Spleen (tissue), 11 donors: Measurements from ENCODE around the gene BTBD7. TPM values are rescaled to one million over a fixed set of nuclear protein-coding genes. Genes with fewer than 3 reads are reported as not detected.

ENCODE experiments used
- DNase-seq: peaks from one replicate; pipeline ENCODE4 v3.0.0-alpha.2; 2020
- H3K27ac ChIP-seq, 8 donors: fragments of 200-600 bp; sonication (generic) in 7 of 8; 1 replicate in 4 of 8; 2 replicates in 4 of 8; pipeline versions ENCODE4 v1.5.0 to v1.8.0; 2016 to 2021; ENCODE audit warnings: inconsistent platforms in 4 of 8, mild to moderate bottlenecking in 4 of 8, moderate library complexity in 1 of 8
- H3K27me3 ChIP-seq, 7 donors: fragments of 200-600 bp; sonication (generic) in 6 of 7; replicated peaks in 1 of 7; 1 replicate in 4 of 7; 2 replicates in 3 of 7; pipeline versions ENCODE4 v1.5.0 to v1.8.0; 2016 to 2021; ENCODE audit warnings: inconsistent platforms in 3 of 7, mild to moderate bottlenecking in 1 of 7
- H3K36me3 ChIP-seq, 6 donors: fragments of 200-600 bp; sonication (generic) in 5 of 6; 1 replicate in 4 of 6; 2 replicates in 2 of 6; pipeline versions ENCODE4 v1.5.0 to v1.8.0; 2016 to 2021; ENCODE audit warnings: inconsistent platforms in 2 of 6
- H3K4me1 ChIP-seq, 6 donors: fragments of 200-600 bp; sonication (generic) in 5 of 6; 1 replicate in 3 of 6; 2 replicates in 3 of 6; pipeline versions ENCODE4 v1.5.0 to v1.8.0; 2016 to 2021; ENCODE audit warnings: inconsistent platforms in 3 of 6
- H3K4me3 ChIP-seq, 8 donors: fragments of 200-600 bp; sonication (generic) in 7 of 8; 1 replicate in 4 of 8; 2 replicates in 4 of 8; pipeline versions ENCODE4 v1.5.0 to v1.8.0; 2016 to 2021; ENCODE audit warnings: inconsistent platforms in 4 of 8, mild to moderate bottlenecking in 4 of 8, moderate library complexity in 2 of 8
- H3K9me3 ChIP-seq, 8 donors: fragments of 200-600 bp; sonication (generic) in 7 of 8; 1 replicate in 4 of 8; 2 replicates in 4 of 8; pipeline versions ENCODE4 v1.5.0 to v1.8.0; 2016 to 2021; ENCODE audit warnings: inconsistent platforms in 4 of 8
- CTCF ChIP-seq, 11 experiments: fragments of 200-600 bp in 7 of 11; fragments of 450-650 bp in 4 of 11; sonication (generic) in 4 of 11; IDR thresholded peaks in 8 of 11; conservative IDR thresholded peaks in 3 of 11; 1 replicate in 7 of 11; 2 replicates in 4 of 11; pipeline versions ENCODE4 v1.4.0 to v1.8.0; 2016 to 2021; ENCODE audit warnings: antibody characterized with exemption in 11 of 11, inconsistent platforms in 4 of 11, mild to moderate bottlenecking in 1 of 11
- POLR2A ChIP-seq, 3 donors: fragments of 450-650 bp; IDR thresholded peaks; one replicate each; pipeline ENCODE4 v1.5.1; 2017; ENCODE audit warnings: antibody characterized with exemption in 3 of 3, mild to moderate bottlenecking in 1 of 3
- POLR2AphosphoS5 ChIP-seq, 3 donors: sonication (generic); formaldehyde crosslinking; IDR thresholded peaks; one replicate each; pipeline ENCODE4 v1.5.1; 2017; ENCODE audit warnings: antibody characterized with exemption in 3 of 3
- WGBS, 5 donors: extraction: QIAGEN DNeasy Blood & Tissue Kit in 3 of 5; methylation state at CpG; one replicate each; pipeline versions ENCODE4 v1.1.5 to v1.1.7; 2013 to 2018; 5-methylcytosine and 5-hydroxymethylcytosine counted together
- intact Hi-C: fragments of 100-400 bp; cut with DNase I; formaldehyde crosslinking; loops from one replicate; pipeline ENCODE4 v1.15.0; 2023; ENCODE audit warnings: low total_unique reads
- polyA plus RNA-seq, 3 donors: library from polyadenylated mRNA; stranded (reverse); fragments of 200-250 nt; gene quantifications; one replicate each; pipeline ENCODE4 v1.2.1, GENCODE V29; 2013
- total RNA-seq, 7 donors: library from RNA; depleted of rRNA in 3 of 7; stranded (reverse); fragments of >200 nt in 3 of 7; fragmentation: NEBNext Ultra II Directional in 4 of 7; extraction: Animal tissue kit (Norgen Biotek cat#: 25700) in 4 of 7; gene quantifications; one replicate each; pipeline versions ENCODE4 v1.1.0 to v1.2.1, GENCODE V29; 2016 to 2021
- donor health status: healthy with polysubstance abuse.
- donor health status: DM: no; HTN: no; CAD: no; lungs with moderate emphysema.
- donor health status: DM: no; HTN: no; CAD: no.
- donor health status: Bipolar disorder and iron deficiency.
- donor health status: healthy.
- donor health status: DM: no; HTN: no; CAD: no.
- donor health status: DM: yes; HTN: yes; CAD: no.

The BTBD7 gene
- total and polyA plus RNA-seq, 10 donors = 5.0 to 48.4 (median 29.5) TPM

- 21 to 62% (median 48%) methylated on average over 1 of the region's 1 CpG for WGBS, 5 donors
- no peak for TF ChIP-seq POLR2A (IDR thresholded peaks at IDR 0.05)
- TF ChIP-seq POLR2AphosphoS5 (IDR thresholded peaks at IDR 0.05) = no peak
- no peak for TF ChIP-seq CTCF (IDR thresholded peaks at IDR 0.05 in 8 of 11, conservative IDR thresholded peaks at IDR 0.05 in 3 of 11)
- no peaks in the 10 kb centered on the region for H3K27me3 ChIP-seq
- intact Hi-C loops = no loop called here
- no peaks in the 10 kb centered on the region for H3K4me1 ChIP-seq
- no peaks in the 10 kb centered on the region for H3K36me3 ChIP-seq
- no peak overlapping the region for H3K4me3 ChIP-seq
- no peak for DNase-seq
- H3K27ac ChIP-seq = no peak overlapping the region
- peaks cover 0 to 23% (median 12%) of the 10 kb centered on the region in 8 donors for H3K9me3 ChIP-seq
Measured at GRCh38 chr14:93343266-93343665, 10.4 kb upstream of the BTBD7 start.

GRCh38 chr14:93337884-93338283, 5.0 kb upstream of the BTBD7 start:
- Histone ChIP-seq H3K27ac (no peak overlapping the region), H3K4me1 (peaks cover 0 to 13% (median 8%) of the 10 kb centered on the region in 6 donors), H3K36me3 (no peaks in the 10 kb centered on the region), H3K27me3 (no peaks in the 10 kb centered on the region), H3K9me3 (peaks cover 0 to 27% (median 18%) of the 10 kb centered on the region in 8 donors), H3K4me3 (no peak overlapping the region)
- TF ChIP-seq POLR2AphosphoS5 (IDR thresholded peaks at IDR 0.05) = no peak
- no peak for TF ChIP-seq POLR2A (IDR thresholded peaks at IDR 0.05)
- TF ChIP-seq CTCF (IDR thresholded peaks at IDR 0.05 in 8 of 11, conservative IDR thresholded peaks at IDR 0.05 in 3 of 11) = no peak
- DNase-seq = no peak
- intact Hi-C loops = no loop called here
- WGBS, 5 donors = 94 to 99% (median 95%) methylated on average over 6 to 7 of the region's 7 CpGs

GRCh38 chr14:93337143-93337753, 4.4 kb upstream of the BTBD7 start:
- WGBS, 5 donors = 87 to 97% (median 92%) methylated on average over 3 to 4 of the region's 4 CpGs
- intact Hi-C loops = no loop called here

More at GRCh38 chr14:93337143-93337753, 4.4 kb upstream of the BTBD7 start:
- H3K4me3 ChIP-seq = no peak overlapping the region
- H3K9me3 ChIP-seq = peaks cover 0 to 25% (median 15%) of the 10 kb centered on the region in 8 donors
- no peaks in the 10 kb centered on the region for H3K27me3 ChIP-seq
- H3K27ac ChIP-seq = no peak overlapping the region
- peaks cover 0 to 13% (median 8%) of the 10 kb centered on the region in 6 donors for H3K4me1 ChIP-seq
- DNase-seq = no peak
- TF ChIP-seq POLR2A (IDR thresholded peaks at IDR 0.05) (no peak), CTCF (IDR thresholded peaks at IDR 0.05 in 8 of 11, conservative IDR thresholded peaks at IDR 0.05 in 3 of 11) (no peak), POLR2AphosphoS5 (IDR thresholded peaks at IDR 0.05) (no peak)
- no peaks in the 10 kb centered on the region for H3K36me3 ChIP-seq
